IPS-15b (cell line): Measurements from ENCODE around the gene ANKRD23.
"Not testable (repeated sequence)": the region's sequence is repeated elsewhere in the genome, so short reads cannot be mapped to it uniquely, and the experiment has no call there.

Source experiments
- H3K27me3 ChIP-seq: one replicate; pipeline ENCODE4 v1.6.1; 2013; ENCODE audit warnings: low read length; ENCODE audit not compliant: control insufficient read depth, insufficient read depth
- H3K36me3 ChIP-seq: one replicate; pipeline ENCODE4 v1.6.1; 2013; ENCODE audit warnings: low read length; ENCODE audit not compliant: control insufficient read depth, insufficient read depth
- H3K4me1 ChIP-seq: one replicate; pipeline ENCODE4 v1.6.1; 2013; ENCODE audit warnings: mild to moderate bottlenecking, low read length; ENCODE audit not compliant: control insufficient read depth, insufficient read depth
- H3K4me3 ChIP-seq: one replicate; pipeline ENCODE4 v1.5.1; 2013; ENCODE audit warnings: low read depth, low read length
- H3K9ac ChIP-seq: one replicate; pipeline ENCODE4 v1.6.1; 2013; ENCODE audit warnings: low read depth, mild to moderate bottlenecking, low read length
- H3K9me3 ChIP-seq: one replicate; pipeline ENCODE4 v1.6.1; 2013; ENCODE audit warnings: mild to moderate bottlenecking, low read length; ENCODE audit not compliant: control insufficient read depth, insufficient read depth

The ANKRD23 gene

DNA sequence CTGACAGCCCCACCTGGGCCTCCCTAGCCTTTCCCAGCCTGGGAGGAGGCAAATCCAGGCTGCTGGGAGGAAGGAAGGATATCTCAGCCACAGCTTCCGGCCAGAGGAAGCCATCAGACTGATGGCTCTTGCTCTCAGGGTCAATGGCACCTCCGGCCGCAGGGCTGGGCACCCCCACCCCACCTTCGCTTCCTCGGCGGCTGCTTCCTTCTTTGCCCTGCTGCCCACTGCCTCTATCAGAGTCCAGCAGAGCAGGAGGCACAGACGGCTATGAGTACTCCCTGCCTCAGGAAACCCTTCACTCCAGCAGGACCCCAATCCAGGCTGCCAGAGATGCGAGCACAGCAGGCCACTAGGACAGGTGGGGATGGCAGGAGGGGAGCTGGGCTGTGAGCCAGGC, 22.8 kb upstream of the ANKRD23 start:
- H3K4me3 ChIP-seq = no peak overlapping the region
- peak overlapping the region; percentile 3 for H3K9ac ChIP-seq
- H3K36me3 ChIP-seq = peaks cover 52% of the 10 kb centered on the region
- no peaks in the 10 kb centered on the region for H3K9me3 ChIP-seq
- peaks cover 8% of the 10 kb centered on the region for H3K4me1 ChIP-seq
- H3K27me3 ChIP-seq = peaks cover 3% of the 10 kb centered on the region

- peaks cover 56% of the 10 kb centered on the region for H3K36me3 ChIP-seq
- H3K4me3 ChIP-seq = no peak overlapping the region
- no peaks in the 10 kb centered on the region for H3K9me3 ChIP-seq
- H3K27me3 ChIP-seq = peaks cover 2% of the 10 kb centered on the region
- peaks cover 7% of the 10 kb centered on the region for H3K4me1 ChIP-seq
- H3K9ac ChIP-seq = peak overlapping the region; percentile 3
These were observed 22.3 kb upstream of the ANKRD23 start for GRCh38 chr2:96866149-96866548.

DNA sequence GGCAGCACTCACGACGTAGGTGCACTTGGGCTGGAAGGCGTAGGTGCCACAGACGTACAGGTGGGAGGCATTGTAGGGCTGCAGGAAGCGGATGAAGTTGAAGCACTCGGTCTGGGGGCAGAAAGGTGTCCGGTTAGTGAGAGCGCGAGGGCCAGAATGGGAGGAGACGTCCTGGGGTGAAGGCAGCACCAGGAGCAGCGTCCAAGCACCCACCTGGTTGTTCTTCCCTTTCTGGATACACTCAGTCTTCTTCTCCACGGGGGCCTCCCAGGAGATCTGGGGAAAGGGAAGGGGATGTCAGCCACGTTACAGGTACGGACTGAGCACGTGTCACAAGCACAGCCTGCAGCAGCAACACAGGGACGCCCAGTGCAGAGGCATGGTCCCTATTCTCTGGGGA, 21.8 kb upstream of the ANKRD23 start:
- H3K9ac ChIP-seq = no peak overlapping the region
- no peaks in the 10 kb centered on the region for H3K9me3 ChIP-seq
- H3K36me3 ChIP-seq = peaks cover 61% of the 10 kb centered on the region
- H3K4me3 ChIP-seq = no peak overlapping the region
- peaks cover 2% of the 10 kb centered on the region for H3K4me1 ChIP-seq
- H3K27me3 ChIP-seq = no peaks in the 10 kb centered on the region

DNA sequence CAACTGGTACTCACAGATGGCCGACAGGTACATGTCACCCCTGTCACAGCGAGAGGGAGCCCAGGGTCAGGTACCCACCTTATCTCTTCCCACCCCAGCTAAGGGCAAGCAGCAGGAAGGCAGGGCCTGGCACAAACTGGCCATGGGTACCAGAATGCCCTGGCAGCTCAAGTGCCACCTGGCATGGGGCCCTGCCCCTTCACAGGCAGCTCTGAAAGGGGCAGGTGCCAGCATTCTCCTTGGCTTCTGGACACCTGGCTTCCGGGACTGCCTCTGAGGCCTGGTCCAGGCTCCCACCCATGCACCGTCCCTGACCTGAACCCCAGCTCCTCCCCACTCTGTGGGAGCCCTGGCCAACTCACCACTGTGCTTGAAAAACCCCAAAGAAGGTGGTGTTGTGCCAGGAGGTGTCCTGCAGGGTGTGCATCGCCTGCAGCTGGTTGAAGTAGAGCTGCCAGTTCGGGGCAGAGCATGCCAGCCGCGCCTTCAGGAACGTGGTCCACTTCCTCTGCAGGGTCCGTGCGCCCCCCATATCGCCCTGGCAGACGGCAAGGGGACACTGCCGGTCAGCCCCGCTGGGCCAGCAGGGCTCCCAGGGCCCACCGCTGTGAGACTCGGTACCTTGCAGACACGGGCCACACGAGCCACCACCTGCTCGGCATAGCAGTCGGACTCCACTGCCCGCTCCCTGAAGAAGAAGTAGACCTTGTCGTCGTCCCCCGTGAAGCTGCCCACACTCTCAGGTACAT, 20.7 kb upstream of the ANKRD23 start:
- Histone ChIP-seq H3K9ac (no peak overlapping the region), H3K27me3 (no peaks in the 10 kb centered on the region), H3K4me3 (no peak overlapping the region), H3K36me3 (peaks cover 69% of the 10 kb centered on the region), H3K4me1 (no peaks in the 10 kb centered on the region), H3K9me3 (no peaks in the 10 kb centered on the region)

DNA sequence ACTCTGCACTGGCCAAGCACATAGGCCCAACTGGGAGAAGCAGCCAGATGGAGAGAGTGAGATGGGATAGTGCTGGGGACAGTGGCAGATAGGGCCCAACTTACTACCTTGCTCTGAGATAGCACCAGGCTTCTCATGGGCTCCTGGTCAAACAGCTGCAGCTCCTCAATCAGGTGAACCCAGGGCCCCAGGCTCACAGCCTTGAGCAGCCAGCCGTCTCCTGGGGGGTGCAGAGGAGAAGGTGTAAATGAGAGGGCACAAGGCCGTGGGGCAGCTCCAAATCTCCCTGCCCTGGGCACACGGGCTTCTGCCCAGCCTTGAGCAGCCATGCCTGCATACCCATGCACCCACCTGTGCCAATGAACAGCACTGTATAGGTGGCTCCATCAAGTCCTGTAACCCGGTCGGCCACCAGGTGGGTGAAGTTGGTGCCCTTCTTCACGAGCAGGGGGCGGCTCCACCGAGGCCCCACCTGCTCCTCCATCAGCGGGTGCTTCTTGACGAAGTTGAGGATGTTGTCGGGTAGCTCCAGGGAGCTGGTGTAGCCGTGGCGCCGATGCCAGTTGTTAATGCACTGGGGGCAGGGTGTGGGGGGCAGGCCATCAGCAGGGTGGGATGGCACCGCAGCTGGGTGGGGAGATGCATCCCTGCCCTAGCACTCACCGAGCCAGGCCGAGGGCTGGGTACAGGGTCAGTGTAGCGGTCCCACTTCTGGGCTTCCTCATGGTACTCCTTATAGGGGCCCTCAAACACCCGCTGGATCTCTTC, 19.9 kb upstream of the ANKRD23 start:
- Histone ChIP-seq H3K9me3 (no peaks in the 10 kb centered on the region), H3K9ac (no peak overlapping the region), H3K4me3 (no peak overlapping the region), H3K36me3 (peaks cover 69% of the 10 kb centered on the region), H3K27me3 (no peaks in the 10 kb centered on the region), H3K4me1 (no peaks in the 10 kb centered on the region)

- H3K4me3 ChIP-seq, H3K4me1 ChIP-seq, H3K9ac ChIP-seq, H3K9me3 ChIP-seq, H3K27me3 ChIP-seq: not testable (repeated sequence)
- H3K36me3 ChIP-seq = peaks cover 69% of the 10 kb centered on the region
These were observed 19.2 kb upstream of the ANKRD23 start for GRCh38 chr2:96863056-96863455.

- Histone ChIP-seq H3K36me3 (peaks cover 57% of the 10 kb centered on the region), H3K27me3 (no peaks in the 10 kb centered on the region), H3K9me3 (no peaks in the 10 kb centered on the region), H3K9ac (no peak overlapping the region), H3K4me1 (peaks cover 7% of the 10 kb centered on the region), H3K4me3 (no peak overlapping the region)
These were observed 17.3 kb upstream of the ANKRD23 start for GRCh38 chr2:96861074-96861473.

- H3K27me3 ChIP-seq = no peaks in the 10 kb centered on the region
- H3K36me3 ChIP-seq = peaks cover 50% of the 10 kb centered on the region
- H3K9ac ChIP-seq = no peak overlapping the region
- H3K4me1 ChIP-seq = peaks cover 7% of the 10 kb centered on the region
- no peaks in the 10 kb centered on the region for H3K9me3 ChIP-seq
- H3K4me3 ChIP-seq = no peak overlapping the region
These were observed 16.5 kb upstream of the ANKRD23 start for GRCh38 chr2:96860065-96861029.

DNA sequence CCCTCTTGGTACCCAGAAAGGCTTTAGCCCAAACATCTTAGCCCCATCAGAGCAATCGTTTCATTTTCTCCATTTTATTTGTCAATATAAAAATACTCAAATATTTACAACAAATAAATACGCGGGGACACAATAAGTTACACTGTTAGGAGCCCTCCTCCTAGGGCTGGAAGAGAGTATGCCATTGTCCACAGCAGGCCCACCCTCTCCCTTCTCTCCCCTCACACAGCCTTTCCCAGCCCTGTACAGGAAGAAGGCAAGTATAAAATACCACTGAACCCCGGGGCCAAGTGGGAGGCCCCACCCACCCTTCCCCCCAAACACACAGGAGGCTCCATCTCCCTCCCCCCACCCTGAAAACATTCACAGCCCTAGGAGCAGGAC, 15.9 kb upstream of the ANKRD23 start:
- Histone ChIP-seq H3K9ac (no peak overlapping the region), H3K36me3 (peaks cover 43% of the 10 kb centered on the region), H3K4me3 (no peak overlapping the region), H3K9me3 (no peaks in the 10 kb centered on the region), H3K27me3 (no peaks in the 10 kb centered on the region), H3K4me1 (peaks cover 7% of the 10 kb centered on the region)

GRCh38 chr2:96859099-96859649, 15.4 kb upstream of the ANKRD23 start:
- H3K27me3 ChIP-seq = no peaks in the 10 kb centered on the region
- peaks cover 39% of the 10 kb centered on the region for H3K36me3 ChIP-seq
- H3K4me3 ChIP-seq = peak overlapping the region; percentile 56
- no peaks in the 10 kb centered on the region for H3K9me3 ChIP-seq
- peaks cover 7% of the 10 kb centered on the region for H3K4me1 ChIP-seq
- peak overlapping the region; percentile 47 for H3K9ac ChIP-seq

- H3K9me3 ChIP-seq = no peaks in the 10 kb centered on the region
- peaks cover 7% of the 10 kb centered on the region for H3K4me1 ChIP-seq
- no peaks in the 10 kb centered on the region for H3K27me3 ChIP-seq
- H3K36me3 ChIP-seq = peaks cover 34% of the 10 kb centered on the region
- peak within 1 kb of the TSS; percentile 76 for H3K4me3 ChIP-seq
- peak within 1 kb of the TSS; percentile 65 for H3K9ac ChIP-seq
These were observed 14.0 kb upstream of the ANKRD23 start, which contains the start of gene ANKRD39 for GRCh38 chr2:96857667-96858372. Gene ANKRD39 (minus strand): TSS chr2:96858016. CDS start chr2:96857987, 29 bp downstream.
